ENCODE data around the gene FAM184A.
"Not testable (repeated sequence)": the region's sequence is repeated elsewhere in the genome, so short reads cannot be mapped to it uniquely, and the experiment has no call there.

FAM184A gene

DNA sequence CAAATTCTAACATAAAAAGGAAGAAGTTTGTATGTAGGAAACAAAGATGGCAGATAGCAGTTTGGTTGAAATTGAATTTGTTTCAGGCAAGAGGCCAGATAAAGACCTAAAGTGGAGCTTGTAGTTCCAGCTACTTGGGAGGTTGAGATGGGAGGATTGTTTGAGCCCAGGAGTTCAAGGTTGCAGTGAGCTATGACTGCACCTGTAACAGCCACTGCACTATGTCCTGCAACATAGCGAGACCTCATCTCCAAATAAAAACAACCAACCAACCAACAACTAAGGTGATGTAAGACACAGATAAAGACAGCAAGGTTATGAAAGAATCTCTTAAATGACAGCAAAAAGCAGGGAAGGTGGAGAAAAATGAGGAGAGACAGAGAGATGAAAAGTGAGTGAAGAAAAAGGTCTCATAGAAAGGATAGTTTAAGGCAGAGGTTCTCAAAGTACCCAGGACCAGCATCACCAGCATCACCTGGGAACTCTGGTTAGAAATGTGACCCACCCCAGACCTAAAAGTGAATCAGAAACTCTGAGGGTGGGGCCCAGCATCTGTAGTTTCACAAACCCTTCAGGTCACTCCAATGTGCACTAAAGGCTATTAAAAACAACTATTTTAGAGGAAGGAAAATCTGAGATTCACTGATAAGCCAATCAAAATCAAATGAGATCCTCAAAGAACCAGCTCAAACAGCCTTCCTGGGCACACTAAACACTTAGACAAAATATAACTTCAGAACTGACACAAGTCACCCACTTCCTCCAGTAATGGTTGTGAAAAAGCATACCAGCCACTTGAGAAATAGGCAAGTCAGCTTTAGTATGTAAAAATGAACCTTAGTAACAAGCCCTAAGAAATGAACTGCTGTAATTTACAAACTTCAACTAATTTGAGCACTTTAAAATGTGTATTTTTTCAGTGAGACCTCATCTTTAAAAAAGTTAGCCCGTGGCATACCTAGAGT lies 57.6 kb downstream of the FAM184A start:
- H3K4me3 ChIP-seq (ENCODE audit: low read depth, low read length), result no peak overlapping the region
- TF ChIP-seq, protein P1, sequence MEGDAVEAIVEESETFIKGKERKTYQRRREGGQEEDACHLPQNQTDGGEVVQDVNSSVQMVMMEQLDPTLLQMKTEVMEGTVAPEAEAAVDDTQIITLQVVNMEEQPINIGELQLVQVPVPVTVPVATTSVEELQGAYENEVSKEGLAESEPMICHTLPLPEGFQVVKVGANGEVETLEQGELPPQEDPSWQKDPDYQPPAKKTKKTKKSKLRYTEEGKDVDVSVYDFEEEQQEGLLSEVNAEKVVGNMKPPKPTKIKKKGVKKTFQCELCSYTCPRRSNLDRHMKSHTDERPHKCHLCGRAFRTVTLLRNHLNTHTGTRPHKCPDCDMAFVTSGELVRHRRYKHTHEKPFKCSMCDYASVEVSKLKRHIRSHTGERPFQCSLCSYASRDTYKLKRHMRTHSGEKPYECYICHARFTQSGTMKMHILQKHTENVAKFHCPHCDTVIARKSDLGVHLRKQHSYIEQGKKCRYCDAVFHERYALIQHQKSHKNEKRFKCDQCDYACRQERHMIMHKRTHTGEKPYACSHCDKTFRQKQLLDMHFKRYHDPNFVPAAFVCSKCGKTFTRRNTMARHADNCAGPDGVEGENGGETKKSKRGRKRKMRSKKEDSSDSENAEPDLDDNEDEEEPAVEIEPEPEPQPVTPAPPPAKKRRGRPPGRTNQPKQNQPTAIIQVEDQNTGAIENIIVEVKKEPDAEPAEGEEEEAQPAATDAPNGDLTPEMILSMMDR (IDR thresholded peaks at IDR 0.05; ENCODE audit: borderline replicate concordance, insufficient read depth, low read depth, low read length), result no peak

DNA sequence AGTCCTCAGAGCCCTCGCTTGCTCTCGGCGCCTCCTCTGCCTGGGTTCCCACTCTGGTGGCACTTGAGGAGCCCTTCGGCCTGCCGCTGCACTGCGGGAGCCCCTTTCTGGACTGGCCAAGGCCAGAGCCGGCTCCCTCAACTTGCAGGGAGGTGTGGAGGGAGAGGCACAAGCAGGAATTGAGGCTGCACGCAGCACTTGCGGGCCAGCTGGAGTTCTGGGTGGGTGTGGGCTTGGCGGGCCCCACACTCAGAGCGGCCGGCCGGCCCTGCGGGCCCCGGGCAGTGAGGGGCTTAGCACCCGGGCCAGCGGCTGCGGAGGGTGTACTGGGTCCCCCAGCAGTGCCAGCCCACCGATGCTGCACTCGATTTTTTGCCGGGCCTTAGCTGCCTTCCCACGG lies 63.3 kb downstream of the FAM184A start:
- not testable (repeated sequence) for H3K4me3 ChIP-seq (ENCODE audit: low read depth, low read length)

DNA sequence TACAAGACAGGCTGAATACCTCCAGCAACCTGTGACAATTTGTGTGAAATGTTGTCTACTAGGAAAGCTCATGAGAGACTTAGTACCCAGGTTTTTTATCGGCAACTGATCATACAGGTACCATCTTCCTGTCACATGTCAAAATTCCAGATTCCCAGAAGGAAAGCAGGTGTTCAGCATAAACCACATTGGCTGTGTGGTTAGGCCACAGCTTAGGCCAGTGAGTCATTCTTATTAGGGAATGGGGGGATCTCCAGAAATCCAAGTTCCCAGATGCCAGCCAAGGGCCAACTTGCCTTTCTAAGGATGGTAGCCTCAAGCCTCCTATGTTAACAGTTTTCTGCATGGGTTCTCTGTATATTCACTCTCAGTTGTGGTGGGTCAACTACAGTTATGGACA lies 65.9 kb downstream of the FAM184A start:
- TF ChIP-seq, protein P1 (IDR thresholded peaks at IDR 0.05; ENCODE audit: borderline replicate concordance, insufficient read depth, low read depth, low read length), result no peak
- H3K4me3 ChIP-seq (ENCODE audit: low read depth, low read length), result no peak overlapping the region

DNA sequence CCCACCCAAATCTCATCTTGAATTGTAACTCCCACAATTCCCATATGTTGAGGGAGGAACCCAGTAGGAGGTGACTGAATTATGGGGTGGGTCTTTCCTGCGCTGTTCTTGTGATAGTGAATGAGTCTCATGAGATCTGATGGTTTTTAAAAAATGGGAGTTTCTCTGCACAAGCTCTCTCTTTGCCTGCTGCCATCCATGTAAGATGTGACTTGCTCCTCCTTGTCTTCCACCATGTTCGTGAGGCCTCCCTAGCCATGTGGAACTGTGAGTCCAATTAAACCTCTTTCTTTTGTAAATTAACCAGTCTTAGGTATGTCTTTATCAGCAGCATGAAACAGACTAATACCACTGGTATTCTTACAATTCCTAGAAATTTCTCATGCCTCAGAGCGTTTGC lies 69.2 kb downstream of the FAM184A start:
- H3K4me3 ChIP-seq (ENCODE audit: low read depth, low read length), result not testable (repeated sequence)

DNA sequence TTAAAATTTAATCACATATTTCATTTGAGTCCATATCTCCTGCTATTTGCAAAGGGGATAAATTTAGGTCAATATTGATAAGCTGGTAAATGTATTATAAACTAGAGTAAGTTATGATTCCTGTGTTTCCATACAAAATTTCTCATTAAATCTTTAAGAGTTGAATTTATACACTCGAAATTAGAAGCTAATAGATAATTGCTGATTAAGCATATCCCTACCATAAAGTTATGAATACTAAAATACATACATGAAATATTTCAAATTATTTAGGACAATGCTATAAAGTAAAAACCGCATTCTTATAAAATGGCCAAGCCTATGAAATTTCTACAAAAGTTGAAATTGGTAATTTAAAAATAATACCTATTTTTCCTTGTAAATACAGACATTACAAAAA lies 71.5 kb downstream of the FAM184A start:
- H3K4me3 ChIP-seq (ENCODE audit: low read depth, low read length), result no peak overlapping the region
- TF ChIP-seq, protein P1 (IDR thresholded peaks at IDR 0.05; ENCODE audit: borderline replicate concordance, insufficient read depth, low read depth, low read length), result no peak

DNA sequence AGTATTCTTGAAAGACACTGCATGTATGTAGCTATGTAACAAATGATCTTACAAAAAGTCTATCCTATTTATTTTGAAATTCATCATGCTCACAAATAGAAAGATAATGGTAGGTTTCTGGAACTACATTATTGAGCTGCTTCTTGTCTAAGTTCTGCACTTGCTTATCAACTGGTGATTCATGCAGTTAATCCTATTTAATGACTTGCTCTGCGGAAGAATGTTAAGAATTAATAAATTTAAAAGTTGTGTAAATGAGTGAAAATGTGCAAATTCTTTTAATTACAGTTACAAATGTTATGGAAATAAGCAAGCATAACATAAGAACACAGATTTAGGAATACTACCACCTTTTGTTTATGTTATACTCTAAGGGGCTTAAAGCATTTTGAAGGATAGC lies 76.4 kb downstream of the FAM184A start:
- no peak overlapping the region for H3K4me3 ChIP-seq (ENCODE audit: low read depth, low read length)
- TF ChIP-seq, protein P1 (IDR thresholded peaks at IDR 0.05; ENCODE audit: borderline replicate concordance, insufficient read depth, low read depth, low read length), result no peak

DNA sequence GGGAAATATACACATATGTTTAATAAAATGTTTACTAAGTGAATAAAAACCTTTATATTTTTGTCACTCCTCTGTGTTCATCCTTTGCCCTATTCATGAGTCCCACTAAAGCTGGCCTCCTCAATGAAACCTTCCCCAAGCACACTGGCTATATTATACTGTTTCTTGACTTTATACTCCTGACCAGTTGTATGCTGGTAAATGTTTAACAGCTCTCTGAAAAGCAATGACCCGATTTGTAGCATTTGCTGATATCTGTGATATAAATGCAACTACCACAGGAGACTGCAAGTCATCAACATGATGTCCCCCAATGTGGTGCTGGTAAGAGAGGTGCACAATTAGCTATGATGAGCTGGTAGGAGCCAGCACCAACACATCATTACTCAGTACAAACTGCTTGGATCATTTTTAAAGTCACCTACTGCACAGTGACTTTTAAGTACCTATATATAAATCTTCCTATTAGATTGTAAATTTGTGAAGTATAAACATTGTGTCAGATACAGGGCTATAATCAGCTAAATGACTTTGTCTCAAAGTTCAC lies 78.9 kb downstream of the FAM184A start:
- no peak overlapping the region for H3K4me3 ChIP-seq (ENCODE audit: low read depth, low read length)
- TF ChIP-seq, protein P1 (IDR thresholded peaks at IDR 0.05; ENCODE audit: borderline replicate concordance, insufficient read depth, low read depth, low read length), result no peak

DNA sequence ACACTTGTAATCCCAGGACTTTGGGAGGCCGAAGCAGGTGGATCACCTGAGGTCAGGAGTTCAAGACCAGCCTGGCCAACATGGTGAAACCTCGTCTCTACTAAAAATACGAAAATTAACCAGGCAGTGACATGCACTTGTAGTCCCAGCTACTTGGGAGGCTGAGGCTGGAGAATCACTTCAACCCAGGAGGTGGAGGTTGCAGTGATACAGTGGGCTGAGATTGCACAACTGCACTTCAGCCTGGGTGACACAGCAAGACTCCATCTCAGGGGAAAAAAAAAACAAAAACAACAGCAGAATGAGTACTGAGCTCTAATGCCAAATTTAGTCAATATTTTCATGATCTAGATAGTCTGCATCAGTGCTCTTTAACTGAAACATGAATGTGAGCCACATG lies 81.0 kb downstream of the FAM184A start:
- not testable (repeated sequence) for H3K4me3 ChIP-seq (ENCODE audit: low read depth, low read length)

Measured in GM12875 (cell line).